ENCODE results near the gene JPH2. TPM values are rescaled to one million over a fixed set of nuclear protein-coding genes. Genes with fewer than 3 reads are reported as not detected.

JPH2 gene
- total RNA-seq, 1 experiment from 2014 or later, result 0.17 TPM

- Histone ChIP-seq H3K36me3 (ENCODE audit: control insufficient read depth in 1 of 2, insufficient read depth in 2 of 2, low read length in 2 of 2) (no peaks in the 10 kb centered on the region), H4K20me1 (ENCODE audit: insufficient read depth) (no peaks in the 10 kb centered on the region), H3K27me3 (ENCODE audit: insufficient read depth, low read length) (no peaks in the 10 kb centered on the region), H2AFZ (ENCODE audit: low read depth, low read length, poor library complexity, severe bottlenecking) (no peak overlapping the region), H3K9me3 (ENCODE audit: control insufficient read depth in 1 of 2, insufficient read depth in 1 of 2, low read depth in 1 of 2, low read length in 2 of 2) (no peaks in the 10 kb centered on the region), H3K79me2 (ENCODE audit: insufficient read depth, low read length) (no peaks in the 10 kb centered on the region), H3K9me2 (ENCODE audit: insufficient read depth) (no peaks in the 10 kb centered on the region), H3K9ac (ENCODE audit: low read length) (no peak overlapping the region), H3K4me1 (ENCODE audit: control insufficient read depth in 1 of 2, insufficient read depth in 2 of 2, low read length in 2 of 2) (peaks cover 7 to 19% of the 10 kb centered on the region in 2 experiments), H3K27ac (ENCODE audit: low read depth, low read length) (no peak overlapping the region), H3K4me3 (replicated peaks in 1 of 2; ENCODE audit: low read depth in 1 of 2, low read length in 2 of 2) (no peak overlapping the region), H3K4me2 (ENCODE audit: low read length) (no peak overlapping the region)
- no peak for DNase-seq (ENCODE audit: low read depth, low spot score)
- ChIA-PET POLR2A (interaction anchor here (0.8 kb wide), 1 partner anchor 166 kb away, joined by 3 read pairs; no protein-coding TSS in a partner anchor), CTCF (interaction anchor here (0.6 to 2.9 kb wide), 13 partner anchors 8 to 631 kb away, joined by 3 to 32 read pairs (median 4); no protein-coding TSS in a partner anchor), RAD21 (ENCODE audit: low non-redundant PET in 1 of 2, low total read pairs in 2 of 2, uncharacterized antibody in 2 of 2, unreplicated experiment in 2 of 2) (interaction anchor here (0.6 to 2.2 kb wide), 7 partner anchors 62 to 631 kb away, joined by 3 to 18 read pairs (median 3); no protein-coding TSS in a partner anchor)
- ATAC-seq, result no peak
- no TSS peak for BruUV-seq (replicated peaks)
- intact Hi-C loops (cut with micrococcal nuclease), result loop anchor here (1.0 to 10.0 kb wide), 6 partner anchors 24 to 631 kb away; partner anchors contain the start of gene TOX2
- TF ChIP-seq TCF7L2 (IDR thresholded peaks at IDR 0.05; ENCODE audit: borderline replicate concordance, extremely low read depth, insufficient read depth, insufficient read length) (no peak), SIN3A (IDR thresholded peaks at IDR 0.05; ENCODE audit: low read depth) (no peak), POLR2A (IDR thresholded peaks at IDR 0.05; ENCODE audit: borderline replicate concordance, extremely low read depth, insufficient read depth, insufficient read length) (no peak), CEBPB (IDR thresholded peaks at IDR 0.05; ENCODE audit: low read depth) (no peak), POLR2AphosphoS5 (IDR thresholded peaks at IDR 0.05; ENCODE audit: low read depth, low read length) (no peak), ZFX (IDR thresholded peaks at IDR 0.05) (no peak), RAD21 (IDR thresholded peaks at IDR 0.05; ENCODE audit: low read depth) (no peak), ATF3 (IDR thresholded peaks at IDR 0.05) (no peak), CBX3 (IDR thresholded peaks at IDR 0.05; ENCODE audit: low read depth) (no peak), REST (IDR thresholded peaks at IDR 0.05; ENCODE audit: low read depth) (no peak)
Observed at GRCh38 chr20:44080064-44080463, 106.9 kb downstream of the JPH2 start.
